ENCODE results near the gene TNFSF15.

TNFSF15 gene

DNA sequence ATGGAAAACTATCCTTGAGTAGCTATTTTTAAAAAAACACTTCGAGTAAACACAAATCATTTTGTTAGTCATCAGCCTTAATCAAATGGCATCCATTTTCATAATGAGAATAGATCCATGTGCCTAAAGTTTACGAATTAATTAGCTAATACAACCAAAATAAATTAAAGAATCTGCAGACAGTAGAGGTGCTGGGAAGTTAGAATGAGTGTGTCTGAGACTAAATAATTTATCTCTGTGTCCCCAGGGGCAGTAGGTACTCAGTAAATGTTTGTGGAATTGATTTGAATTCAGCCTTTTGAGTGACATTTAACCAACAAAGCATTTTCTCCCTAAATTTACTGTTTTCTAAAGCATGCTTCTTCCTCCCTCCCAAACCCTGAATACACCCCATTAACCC lies 18.6 kb downstream of the TNFSF15 start:
- DNase-seq = no peak

DNA sequence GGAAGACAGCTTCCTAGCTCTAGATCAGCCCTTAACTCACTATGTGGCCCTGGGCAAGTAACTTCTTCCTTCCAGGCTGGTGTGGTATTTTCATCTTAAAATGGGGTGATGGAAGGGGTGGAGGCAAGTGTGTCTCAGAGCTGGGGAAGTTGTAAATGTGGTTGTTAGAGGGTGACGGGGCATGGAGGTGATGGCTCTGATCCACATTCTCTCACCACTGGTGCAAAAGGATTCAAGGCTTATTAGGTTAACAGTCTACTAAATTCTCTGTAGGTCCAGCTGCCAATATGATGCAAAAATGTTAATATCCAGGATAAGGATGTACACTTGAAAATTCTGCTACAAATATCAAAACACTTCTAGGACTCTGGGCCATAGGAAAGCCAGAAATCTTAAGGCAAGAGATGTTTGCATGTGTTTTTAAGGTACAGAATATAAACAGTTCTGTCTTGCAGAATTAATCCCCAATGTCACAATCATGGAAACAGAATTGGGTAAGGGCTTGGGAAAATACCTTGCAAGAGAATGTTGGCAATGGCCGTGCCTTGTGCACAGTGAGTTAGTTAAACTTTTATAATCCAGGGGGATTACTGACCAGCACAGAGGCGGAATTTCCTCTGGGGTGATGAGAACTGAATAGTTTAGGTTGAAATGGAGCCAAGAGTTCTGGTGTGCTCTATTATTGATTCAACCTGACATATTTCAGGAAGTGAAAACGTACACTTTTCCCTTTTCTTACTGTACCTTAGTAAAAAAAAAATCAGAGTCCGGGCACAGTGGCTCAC lies 19.8 kb downstream of the TNFSF15 start:
- no peak for DNase-seq

DNA sequence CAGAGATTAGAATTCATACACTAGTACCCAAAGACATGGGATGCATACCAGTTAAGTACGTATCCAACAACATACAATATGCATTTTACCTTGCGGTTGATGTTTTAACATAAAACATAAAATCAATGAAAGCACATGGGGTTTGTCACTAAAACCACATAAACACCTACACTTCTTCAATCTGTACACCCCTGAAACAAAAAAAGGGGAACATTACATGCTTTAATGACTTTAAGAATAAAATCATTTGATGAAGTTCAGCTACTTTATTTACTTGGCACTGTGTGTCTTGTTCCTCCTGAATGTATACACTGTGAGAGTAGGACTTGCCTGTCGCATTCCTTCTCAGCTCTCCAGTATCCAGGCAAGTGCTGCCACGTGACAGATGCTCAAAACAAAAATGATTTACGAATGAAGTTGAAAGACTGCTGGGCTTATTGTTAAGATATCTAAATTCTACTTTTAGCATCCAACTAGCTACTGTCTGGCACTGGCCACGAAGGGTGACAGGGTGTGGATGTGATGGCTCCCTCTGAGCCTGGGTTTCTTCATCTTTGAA lies 21.0 kb downstream of the TNFSF15 start:
- DNase-seq = no peak

DNA sequence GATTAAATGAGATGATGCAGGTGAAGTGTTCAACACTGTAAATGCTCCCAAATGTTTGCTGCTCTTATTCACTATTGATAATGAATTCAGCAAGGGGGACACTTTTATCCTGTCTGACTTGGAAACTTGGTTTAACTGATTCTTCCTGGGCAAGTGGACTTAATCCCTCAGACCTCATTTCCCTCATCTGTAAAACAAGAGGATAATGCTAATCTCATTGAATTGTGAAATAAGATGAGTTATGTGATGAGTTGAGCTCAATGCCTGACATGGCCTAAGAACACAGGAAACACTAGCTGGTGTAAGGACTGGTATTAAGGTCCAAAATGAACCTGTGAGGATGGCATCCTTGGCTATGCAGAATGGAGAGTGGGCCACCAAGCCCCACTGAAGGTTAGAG lies 23.3 kb downstream of the TNFSF15 start:
- DNase-seq = no peak

DNA sequence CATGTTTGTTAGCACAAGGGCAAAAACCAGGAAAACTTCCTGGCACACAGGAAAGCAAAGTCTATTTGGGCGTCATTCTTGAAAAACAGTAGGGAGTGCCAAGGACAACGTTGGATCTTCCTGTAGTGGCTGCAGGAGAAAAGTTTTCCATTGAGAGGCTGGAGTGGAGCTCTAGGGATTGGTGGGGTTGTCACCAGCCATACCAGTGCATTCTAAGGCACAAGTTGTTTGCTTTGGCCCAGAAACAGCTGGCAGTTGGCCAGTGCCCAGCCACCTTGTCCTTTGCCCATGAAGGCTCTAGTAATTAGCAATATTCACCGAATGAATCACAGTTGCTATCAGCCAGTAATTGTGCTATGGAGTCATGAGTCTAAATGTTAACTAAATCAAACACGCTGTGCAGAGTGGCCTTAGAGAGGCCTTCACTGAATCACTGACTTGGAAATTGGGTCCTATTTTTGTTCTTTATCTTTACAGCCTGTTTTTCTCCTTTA lies 26.4 kb downstream of the TNFSF15 start:
- DNase-seq = no peak

DNA sequence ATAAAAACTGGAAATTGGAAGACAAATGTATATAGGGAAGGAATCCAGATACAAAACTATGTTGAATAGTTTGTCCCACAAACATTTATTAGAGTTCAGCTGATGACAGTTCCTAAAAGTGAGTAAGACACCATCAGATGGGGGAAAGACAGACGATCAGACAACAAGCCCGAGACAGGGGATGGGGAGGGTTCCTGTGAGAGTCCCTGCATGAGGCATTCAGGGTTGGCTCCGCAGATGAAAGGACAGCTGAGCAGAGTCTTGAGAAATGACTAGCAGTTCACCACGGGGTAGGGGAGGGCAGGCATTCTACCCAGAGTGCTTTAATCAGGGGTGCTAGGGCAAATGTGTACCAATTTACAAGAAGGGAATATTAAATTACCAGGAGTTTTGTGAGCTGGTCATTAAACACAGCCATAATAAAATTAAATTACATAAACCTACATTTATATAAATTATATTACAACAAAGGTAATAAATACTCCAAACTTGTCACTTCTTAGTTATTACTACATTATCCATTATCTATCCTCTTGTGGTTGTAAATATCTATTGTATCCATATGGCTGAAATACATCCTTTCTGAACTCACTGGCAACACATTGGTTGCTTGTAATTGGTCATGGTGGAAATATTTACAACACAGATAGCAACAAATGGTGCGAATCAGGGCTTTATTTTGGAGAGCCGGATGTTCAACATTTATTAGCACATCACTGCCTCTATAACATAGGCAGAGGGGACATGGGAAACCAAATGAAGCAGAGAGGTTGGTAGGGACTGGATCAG lies 27.8 kb downstream of the TNFSF15 start:
- DNase-seq = no peak

DNA sequence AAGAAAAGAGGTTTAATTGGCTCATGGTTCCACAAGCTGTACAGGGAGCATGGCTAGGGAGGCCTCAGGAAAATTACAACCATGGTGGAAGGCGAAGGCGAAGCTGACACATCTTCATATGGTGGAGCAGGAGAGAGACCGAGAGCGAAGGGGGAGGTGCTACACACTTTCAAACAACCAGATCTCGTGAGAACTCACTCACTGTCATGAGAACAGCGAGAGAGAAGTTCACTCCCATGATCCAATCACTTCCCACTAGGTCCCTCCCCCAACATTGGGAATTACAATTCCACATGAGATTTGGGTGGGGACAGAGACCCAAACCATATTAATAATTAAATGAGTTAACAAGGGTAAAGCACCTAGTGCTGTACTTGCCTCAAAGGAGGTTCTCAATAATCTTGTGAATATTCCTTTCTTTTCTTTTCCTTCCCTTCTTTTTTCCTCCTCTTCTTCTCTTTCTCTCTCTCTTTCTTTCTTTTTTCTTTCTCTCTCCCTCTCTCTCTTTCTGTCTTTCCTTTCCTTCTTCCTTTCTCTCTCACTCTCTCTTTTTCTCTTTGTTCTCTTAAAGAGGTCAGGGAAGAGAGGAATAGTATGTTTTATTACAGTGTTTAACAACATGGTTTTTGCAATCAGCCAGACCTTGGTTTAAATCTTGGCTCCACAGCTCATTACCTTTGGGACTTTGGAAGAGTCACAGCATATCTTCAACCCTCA lies 29.0 kb downstream of the TNFSF15 start:
- DNase-seq = no peak

DNA sequence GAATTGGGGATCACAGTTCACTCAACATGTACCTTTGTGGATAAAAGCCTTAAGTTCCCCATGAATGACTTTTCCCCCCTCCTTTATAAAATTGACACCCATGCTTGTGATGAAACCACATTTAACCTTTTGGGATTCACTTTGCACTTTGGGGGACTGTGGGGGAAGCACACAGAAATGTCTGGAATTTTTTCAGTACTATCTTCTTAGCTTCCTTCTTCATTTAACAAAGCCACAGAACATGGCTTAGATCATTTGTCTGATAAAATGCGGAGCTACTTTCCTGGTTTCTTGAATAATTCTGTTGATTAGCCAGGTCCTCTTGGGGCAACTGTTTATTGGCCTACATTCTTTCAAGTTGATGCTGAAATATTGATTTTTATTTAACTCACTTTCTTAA lies 29.9 kb downstream of the TNFSF15 start:
- DNase-seq = no peak

DNA sequence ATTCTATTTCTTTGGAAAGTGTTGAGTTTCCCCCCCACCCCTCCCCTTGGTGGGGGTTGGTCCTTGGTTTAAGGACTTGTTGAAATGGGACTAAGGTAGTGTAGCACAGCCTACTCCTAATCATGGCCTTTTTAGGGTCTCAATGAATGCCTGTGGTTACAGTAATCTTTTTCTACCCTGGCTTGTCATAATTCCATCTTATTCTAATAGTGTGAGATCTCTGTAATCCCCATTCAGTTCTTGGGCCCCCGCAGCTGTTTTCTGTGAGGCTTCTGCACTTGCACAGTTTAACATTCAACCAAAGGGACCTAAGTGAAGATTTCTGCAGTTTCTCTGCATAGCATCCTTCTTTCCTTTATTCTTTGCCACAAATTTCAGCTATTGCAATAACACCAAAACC lies 30.7 kb downstream of the TNFSF15 start:
- no peak for DNase-seq

DNA sequence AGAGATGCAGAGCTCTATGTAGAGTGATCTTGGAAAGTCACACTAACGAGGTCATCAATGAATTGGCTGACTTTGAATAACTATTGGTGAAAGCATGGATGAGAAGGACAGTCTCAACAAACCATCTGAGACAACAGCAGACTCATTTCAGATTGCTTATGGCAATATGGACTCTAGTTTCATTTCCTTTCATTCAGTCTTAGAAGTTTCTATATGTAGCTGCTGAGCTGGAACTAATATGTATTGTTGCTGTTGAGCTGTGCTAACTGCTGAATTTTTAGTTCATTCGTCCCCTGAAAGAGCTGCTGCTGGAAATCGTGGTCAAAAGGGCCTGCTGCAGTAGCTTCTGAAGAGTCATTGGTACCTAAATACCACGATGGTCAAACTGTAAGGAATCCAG lies 31.3 kb downstream of the TNFSF15 start:
- no peak for DNase-seq

DNA sequence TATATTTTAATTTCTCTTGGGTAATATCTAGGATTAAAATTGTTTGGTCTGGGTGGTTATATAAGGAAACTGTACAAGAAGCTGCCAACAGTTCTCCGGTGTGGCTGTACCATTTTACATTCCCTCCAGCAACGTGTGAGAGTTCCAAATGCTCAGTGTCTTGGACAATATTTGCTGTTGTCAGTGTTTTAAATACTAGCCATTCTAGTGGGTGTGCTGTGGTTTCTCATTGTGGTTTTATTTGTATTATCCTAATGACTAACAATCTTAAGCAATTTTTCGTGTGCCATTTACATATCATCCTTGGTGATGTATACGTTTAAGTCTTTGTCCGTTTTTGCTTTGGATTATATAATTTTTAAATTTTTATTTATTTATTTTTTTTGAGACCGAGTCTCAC lies 34.0 kb downstream of the TNFSF15 start:
- no peak for DNase-seq

DNA sequence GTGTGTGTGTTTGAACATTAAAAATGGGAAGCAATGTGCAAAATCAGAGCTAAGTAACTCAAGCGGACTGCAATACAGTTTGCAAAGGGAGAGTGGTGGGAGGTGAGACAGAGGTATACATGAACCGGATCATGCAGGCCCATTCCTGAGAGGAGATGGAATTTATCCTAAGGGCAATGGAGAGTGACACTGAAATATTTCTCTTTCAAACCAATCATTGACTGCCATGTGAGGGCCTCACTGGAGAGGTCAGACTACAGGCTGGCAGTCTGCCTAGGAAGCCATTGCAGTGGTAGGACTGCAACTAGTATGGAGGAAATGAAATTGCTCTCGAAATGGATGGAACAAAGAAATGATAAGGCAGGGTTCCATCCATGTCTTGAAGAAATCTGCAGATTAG lies 34.8 kb downstream of the TNFSF15 start:
- DNase-seq = no peak

DNA sequence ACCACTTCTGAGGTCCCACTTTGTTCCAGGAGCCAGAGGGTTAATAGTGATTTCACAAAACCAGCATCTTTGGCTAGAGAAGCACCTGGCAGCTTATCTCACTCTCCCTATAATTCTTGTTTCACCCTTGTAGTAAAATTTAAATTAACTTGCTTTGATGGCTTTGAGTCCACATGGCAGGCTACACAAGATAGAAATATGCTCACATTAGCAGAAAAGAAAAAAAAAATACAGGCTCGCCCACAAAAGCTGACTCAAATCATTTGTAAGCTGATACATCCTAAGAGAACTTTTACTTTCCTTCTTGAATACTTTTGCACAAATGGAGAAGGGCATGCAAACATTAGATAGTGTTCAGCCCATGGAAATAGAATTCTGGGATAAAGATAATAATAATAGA lies 36.2 kb downstream of the TNFSF15 start:
- DNase-seq = no peak

DNA sequence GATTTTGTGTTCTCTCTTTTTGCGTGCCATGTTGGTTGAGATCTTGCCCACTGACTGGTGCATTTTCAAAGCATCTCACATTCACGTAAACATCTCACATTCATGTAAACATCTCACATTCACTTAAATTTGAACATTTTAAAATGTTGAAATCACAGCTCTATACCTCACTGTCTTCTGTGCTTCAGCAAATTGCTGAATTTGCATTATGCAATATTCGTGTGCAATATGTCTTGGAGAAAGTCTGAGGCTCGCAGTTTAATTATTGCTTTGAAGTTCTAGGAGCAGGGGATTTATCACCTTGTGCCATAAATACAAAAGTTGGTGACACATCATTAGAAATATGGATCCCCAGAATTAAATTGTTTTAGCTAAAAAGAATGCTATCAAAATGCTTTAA lies 42.6 kb downstream of the TNFSF15 start:
- DNase-seq = no peak

DNA sequence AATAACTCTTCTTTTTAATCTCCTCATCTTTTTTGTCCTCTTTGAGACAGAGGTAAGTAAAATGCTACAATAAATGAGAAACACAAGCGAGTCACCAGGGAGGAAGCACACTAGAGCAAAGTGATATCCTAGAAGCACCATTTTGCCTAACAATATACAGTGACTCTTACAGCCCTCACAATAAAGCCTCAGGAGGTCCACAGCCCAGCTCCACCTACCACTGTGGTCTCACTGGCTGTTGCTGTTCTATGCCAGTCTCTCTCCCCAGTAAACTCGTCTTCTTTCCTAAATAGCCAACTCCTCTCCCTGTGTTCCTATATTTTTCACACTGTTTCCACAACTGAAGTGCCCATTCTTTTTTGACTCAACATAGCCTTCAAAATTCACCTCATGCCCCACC lies 44.3 kb downstream of the TNFSF15 start:
- DNase-seq = no peak

DNA sequence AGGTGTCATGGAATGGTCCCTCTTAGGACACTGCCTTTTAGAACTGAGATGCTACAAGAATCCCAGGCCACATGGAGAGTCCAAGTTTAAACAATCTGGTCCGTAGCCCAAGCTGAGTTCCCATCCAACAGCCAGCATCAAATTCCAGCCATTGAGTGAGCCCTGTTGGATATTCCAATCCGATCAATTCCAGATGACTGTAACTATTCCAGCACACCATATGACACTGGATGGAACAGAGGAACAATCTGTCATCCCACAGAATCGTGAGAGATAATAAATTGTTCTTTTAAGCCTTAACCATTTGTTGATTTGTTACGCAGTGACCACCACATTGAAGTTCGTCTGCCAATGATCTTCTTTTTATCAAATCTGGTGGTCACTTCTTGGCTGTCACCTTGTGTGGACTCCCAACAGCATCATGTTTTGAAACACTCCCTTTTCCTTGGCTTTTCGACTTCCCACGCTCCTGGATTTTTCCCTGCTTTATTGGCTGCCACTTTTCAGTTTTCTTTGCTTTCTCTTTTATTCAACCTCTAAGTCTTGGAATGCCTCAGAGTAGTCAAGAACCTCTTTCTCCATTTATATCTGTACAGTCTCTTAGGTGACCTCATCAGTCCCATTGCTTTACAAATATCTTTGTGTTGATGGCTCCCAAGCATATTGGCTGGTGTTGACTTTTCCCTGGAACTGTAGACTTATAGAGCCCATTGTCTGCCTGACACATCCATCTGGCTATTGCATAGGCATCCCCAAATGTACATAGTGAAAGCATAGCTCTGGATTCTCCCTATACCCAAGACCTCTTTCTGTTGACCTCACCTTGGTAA lies 46.1 kb downstream of the TNFSF15 start:
- DNase-seq = no peak

DNA sequence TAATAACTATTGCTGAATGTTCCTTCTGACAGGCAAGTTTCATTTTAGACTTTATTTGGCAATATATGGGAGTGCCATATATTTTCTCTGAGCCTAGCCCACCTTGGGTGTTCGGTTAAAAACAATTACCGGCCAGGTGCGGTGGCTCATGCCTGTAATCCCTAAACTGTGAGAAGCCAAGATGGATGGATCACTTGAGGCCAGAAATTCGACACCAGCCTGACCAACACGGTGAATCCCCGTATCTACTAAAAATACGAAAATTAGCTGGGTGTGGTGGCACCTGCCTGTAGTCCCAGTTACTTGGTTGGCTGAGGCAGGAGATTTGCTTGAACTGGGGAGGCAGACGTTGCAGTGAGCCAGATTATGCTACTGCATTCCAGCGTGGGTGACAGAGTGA lies 47.9 kb downstream of the TNFSF15 start:
- no peak for DNase-seq

DNA sequence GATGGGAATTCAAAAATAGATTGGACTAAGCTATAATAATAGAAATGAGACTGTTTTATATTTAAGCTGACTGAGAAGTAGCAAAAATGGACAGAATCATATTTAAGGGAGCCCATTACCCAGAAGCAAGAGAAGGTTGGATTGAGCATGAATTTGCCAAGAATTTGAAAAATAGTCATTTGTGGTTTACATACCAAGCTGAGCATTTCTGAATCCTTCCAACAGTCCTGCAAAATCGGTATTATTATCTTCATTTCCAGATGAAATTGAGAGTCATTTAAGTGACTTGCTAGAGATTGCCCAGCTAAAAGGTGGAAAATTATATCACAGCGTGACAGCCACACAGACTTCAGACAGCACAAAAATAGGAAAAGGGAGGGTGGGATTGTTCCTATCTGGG lies 48.4 kb downstream of the TNFSF15 start:
- DNase-seq = no peak

DNA sequence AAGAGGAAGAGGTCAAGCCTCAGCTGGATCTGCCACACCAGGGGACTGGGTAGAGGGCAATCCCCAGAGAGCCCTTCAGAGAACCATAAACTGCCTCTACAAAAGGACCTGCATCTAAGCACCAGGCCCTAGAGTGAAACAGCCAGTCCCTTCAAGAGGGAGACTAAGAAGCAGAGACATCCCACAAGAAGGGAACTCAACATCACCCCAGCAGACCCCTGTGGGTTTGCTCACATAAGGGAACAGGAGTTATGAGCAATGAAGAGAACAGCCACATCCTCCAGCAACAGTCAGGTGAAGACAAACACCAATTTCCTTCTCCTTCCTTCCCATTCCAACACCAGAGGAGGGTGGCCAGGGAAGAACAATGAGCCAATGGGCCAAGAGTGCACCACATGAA lies 48.9 kb downstream of the TNFSF15 start:
- no peak for DNase-seq

DNA sequence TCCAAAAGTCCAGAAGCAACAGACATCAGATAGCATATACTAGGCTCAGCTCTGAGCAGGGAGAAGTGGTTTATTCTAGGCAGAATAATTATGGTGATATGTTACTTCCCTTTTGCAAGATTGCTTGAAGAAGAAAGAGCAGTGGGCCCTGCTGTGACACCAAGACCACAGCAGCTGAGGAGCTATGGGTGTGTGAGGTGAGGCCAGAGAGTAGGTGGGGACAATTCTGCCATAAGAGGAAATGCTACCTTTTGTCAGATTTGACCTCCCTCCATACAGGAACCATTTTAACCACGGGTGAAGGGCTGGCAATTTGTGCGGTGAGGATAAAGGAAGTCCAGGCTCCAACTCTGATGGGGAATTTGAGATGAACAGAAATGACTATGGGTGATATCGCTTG lies 51.3 kb downstream of the TNFSF15 start:
- DNase-seq = no peak

DNA sequence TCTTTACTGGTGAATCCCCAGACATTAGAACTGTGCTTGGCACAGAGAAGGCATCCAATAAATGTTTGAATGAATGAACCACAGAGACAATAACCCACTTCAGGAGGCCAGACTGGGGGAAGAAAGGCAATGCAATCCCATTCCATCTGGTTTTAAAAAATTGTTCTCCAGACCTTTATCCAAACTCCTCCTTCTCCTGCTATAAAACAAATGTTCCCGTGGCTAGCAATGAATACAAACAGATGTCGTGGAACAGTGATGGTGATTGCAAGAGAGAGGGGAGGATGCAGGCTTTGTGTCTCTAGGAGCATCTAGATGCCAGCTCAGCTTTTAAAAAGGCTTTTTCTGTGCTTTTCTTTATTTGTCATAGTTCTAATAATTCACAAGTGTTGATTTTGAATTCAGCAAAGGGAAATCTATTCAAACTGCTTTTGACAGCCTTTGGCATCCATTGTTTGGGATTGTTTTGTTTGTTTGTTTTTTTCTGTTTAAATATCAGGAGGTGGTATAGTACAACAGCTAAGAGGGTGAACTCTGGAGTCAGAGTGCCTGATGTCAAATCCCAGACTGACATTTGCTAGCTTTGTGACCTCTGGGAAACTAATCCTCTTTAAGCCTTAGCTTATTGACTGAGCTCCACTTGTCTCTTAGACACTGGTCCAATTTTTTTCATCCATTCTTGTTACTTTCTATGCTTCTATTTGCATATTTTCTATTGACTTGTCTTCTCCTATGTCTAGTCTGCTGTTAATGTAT lies 59.1 kb downstream of the TNFSF15 start:
- DNase-seq = no peak
